HepG2 (cell line): ENCODE data around the gene ABCA2. TPM values are rescaled to one million over a fixed set of nuclear protein-coding genes. Genes with fewer than 3 reads are reported as not detected.

Source experiments
- DPF2 ChIP-seq: sonication (generic); formaldehyde crosslinking; IDR thresholded peaks from 2 replicates; pipeline ENCODE4 v1.4.0; 2020; ENCODE audit warnings: mild to moderate bottlenecking, low read depth, missing genetic modification reagents, borderline replicate concordance
- ERF ChIP-seq: IDR thresholded peaks from 2 replicates; pipeline ENCODE4 v1.6.1; 2018; ENCODE audit warnings: missing biosample characterization, missing genetic modification reagents
- GTF2F1 ChIP-seq: fragments of 150-350 bp; IDR thresholded peaks from 2 replicates; pipeline ENCODE4 v1.6.1; 2014; ENCODE audit warnings: low read length
- HDAC2 ChIP-seq: sonication (generic); formaldehyde crosslinking; IDR thresholded peaks from 2 replicates; pipeline ENCODE4 v1.4.0; 2020; ENCODE audit warnings: missing genetic modification reagents
- KDM5A ChIP-seq: fragments of 200-600 bp; sonication (generic); IDR thresholded peaks from 2 replicates; pipeline ENCODE4 v1.7.0; 2018; ENCODE audit warnings: antibody characterized with exemption, mild to moderate bottlenecking, low read length, borderline replicate concordance
- MEIS2 ChIP-seq: sonication (generic); formaldehyde crosslinking; IDR thresholded peaks from 2 replicates; pipeline ENCODE4 v1.9.0; 2021; ENCODE audit warnings: mild to moderate bottlenecking, missing genetic modification reagents
- MIXL1 ChIP-seq: IDR thresholded peaks from 2 replicates; pipeline ENCODE4 v1.6.1; 2016
- REXO4 ChIP-seq: sonication (generic); formaldehyde crosslinking; IDR thresholded peaks from 2 replicates; pipeline ENCODE4 v1.8.0; 2022; ENCODE audit warnings: missing genetic modification reagents, mild to moderate bottlenecking, borderline replicate concordance
- SNAPC2 ChIP-seq: sonication (generic); formaldehyde crosslinking; IDR thresholded peaks from 2 replicates; pipeline ENCODE4 v1.8.1; 2022; ENCODE audit warnings: mild to moderate bottlenecking, missing genetic modification reagents
- ZBTB20 ChIP-seq: sonication (generic); formaldehyde crosslinking; IDR thresholded peaks from 2 replicates; pipeline ENCODE4 v1.8.1; 2023; ENCODE audit warnings: missing genetic modification reagents, low read depth, mild to moderate bottlenecking, borderline replicate concordance
- ZFYVE20 ChIP-seq: sonication (generic); formaldehyde crosslinking; IDR thresholded peaks from 2 replicates; pipeline ENCODE4 v1.8.0; 2023; ENCODE audit warnings: low read depth, mild to moderate bottlenecking, moderate library complexity, missing genetic modification reagents, borderline replicate concordance
- ZNF224 ChIP-seq: sonication (generic); formaldehyde crosslinking; IDR thresholded peaks from 2 replicates; pipeline ENCODE4 v1.5.0; 2020; ENCODE audit warnings: mild to moderate bottlenecking, missing genetic modification reagents
- ZNF570 ChIP-seq: sonication (generic); formaldehyde crosslinking; IDR thresholded peaks from 2 replicates; pipeline ENCODE4 v1.4.0; 2020; ENCODE audit warnings: mild to moderate bottlenecking, missing genetic modification reagents, borderline replicate concordance
- ZNF572 ChIP-seq: sonication (generic); formaldehyde crosslinking; IDR thresholded peaks from 2 replicates; pipeline ENCODE4 v1.5.1; 2020; ENCODE audit warnings: mild to moderate bottlenecking, missing genetic modification reagents
- ZNF598 ChIP-seq: sonication (generic); formaldehyde crosslinking; IDR thresholded peaks from 2 replicates; pipeline ENCODE4 v1.5.1; 2020; ENCODE audit warnings: mild to moderate bottlenecking, missing genetic modification reagents, borderline replicate concordance
- ZNF7 ChIP-seq: IDR thresholded peaks from 2 replicates; pipeline ENCODE4 v1.6.1; 2016; ENCODE audit warnings: missing biosample characterization, missing genetic modification reagents
- polyA plus RNA-seq, 8 experiments: library from polyadenylated mRNA; depleted of rRNA in 3 of 8; stranded (reverse) in 7 of 8; unstranded in 1 of 8; fragments of >200 nt; fragmentation: Illumina TruSeq in 4 of 8; extraction: Trizol in 4 of 8; gene quantifications; 2 replicates each; pipeline versions ENCODE4 v1.2.1 to v1.2.3, GENCODE V29; 2011 to 2016; ENCODE audit warnings: low read depth in 4 of 8, missing spikeins in 1 of 8, mixed read lengths in 1 of 8; ENCODE audit not compliant: insufficient read depth in 1 of 8
- total RNA-seq, 5 experiments: library from RNA; depleted of rRNA; stranded (reverse); fragments of >200 nt; fragmentation: Illumina TruSeq; extraction: Trizol; gene quantifications; 2 replicates each; pipeline ENCODE4 v1.2.3, GENCODE V29; 2016; ENCODE audit warnings: low read depth in 1 of 5
- TF ChIP-seq, protein P1 (sequence below): sonication (generic); formaldehyde crosslinking; IDR thresholded peaks from 2 replicates; pipeline ENCODE4 v1.5.0; 2020; ENCODE audit warnings: missing genetic modification reagents, mild to moderate bottlenecking, borderline replicate concordance
- TF ChIP-seq, protein P2 (sequence below): sonication (generic); formaldehyde crosslinking; IDR thresholded peaks from 2 replicates; pipeline ENCODE4 v1.4.0; 2020; ENCODE audit warnings: low read depth, mild to moderate bottlenecking, missing genetic modification reagents
- TF ChIP-seq, protein P3 (sequence below): sonication (generic); formaldehyde crosslinking; IDR thresholded peaks from 2 replicates; pipeline ENCODE4 v1.5.1; 2020; ENCODE audit warnings: mild to moderate bottlenecking, missing genetic modification reagents, borderline replicate concordance
- TF ChIP-seq, protein P4 (sequence below): sonication (generic); formaldehyde crosslinking; IDR thresholded peaks from 2 replicates; pipeline ENCODE4 v1.8.0; 2022; ENCODE audit warnings: low read depth, missing genetic modification reagents

The ABCA2 gene
- total and polyA plus RNA-seq, 2 of the 13 experiments (the other 11 are each of a cell fraction or from before 2014, with no cell fraction given): 2.9 to 19.2 TPM

DNA sequence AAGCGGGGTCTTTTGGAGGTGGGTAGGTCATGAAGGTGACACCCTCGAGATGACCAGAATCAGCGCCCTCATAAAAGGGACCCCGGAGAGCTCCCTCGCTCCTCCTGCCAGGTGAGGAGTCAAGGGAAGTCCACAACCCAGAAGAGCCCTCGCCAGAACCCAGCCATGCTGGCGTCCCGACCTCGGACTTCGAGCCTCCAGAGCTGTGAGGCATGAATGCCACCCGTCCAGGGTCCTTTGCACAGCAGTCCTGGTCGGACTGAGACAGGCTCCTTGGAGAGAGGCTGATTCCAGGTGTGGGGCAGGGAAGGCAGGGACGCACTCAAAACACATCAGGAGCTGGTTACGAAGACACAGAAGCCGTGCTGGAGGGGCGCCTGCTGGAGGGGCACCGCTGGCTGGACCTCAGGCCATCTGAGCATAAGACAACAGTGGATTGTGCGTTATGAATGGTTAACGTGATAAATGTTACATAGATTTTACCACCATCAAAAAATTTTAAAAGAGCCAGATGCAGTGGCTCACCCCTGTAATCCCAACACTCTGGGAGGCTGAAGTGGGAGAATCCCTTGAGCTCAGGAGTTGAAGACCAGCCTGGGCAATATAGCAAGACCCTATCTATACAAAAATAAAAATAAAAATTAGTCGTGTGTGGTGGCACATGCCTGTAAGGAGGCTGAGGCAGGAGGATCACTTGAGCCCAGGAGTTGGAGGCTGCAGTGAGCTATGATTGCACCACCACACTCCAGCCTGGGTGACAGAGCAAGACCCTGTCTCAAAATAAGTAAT is 26.0 kb downstream of the ABCA2 start (continued):
- TF ChIP-seq HDAC2 (CRISPR knock-in tag) (0 out of 2 replicates have a peak, but pooled peaks have one; percentile 13), ZNF570 (no peak), SNAPC2 (CRISPR knock-in tag) (no peak), ZFYVE20 (CRISPR knock-in tag) (no peak), ZBTB20 (no peak), KDM5A (no peak), REXO4 (CRISPR knock-in tag) (no peak), ZNF572 (0 out of 2 replicates have a peak, but pooled peaks have one; percentile 36), ZNF598 (CRISPR knock-in tag) (peak; percentile 54; the same call in 1 of the 2 replicates), MIXL1 (CRISPR knock-in tag) (no peak), GTF2F1 (no peak), ERF (CRISPR knock-in tag) (0 out of 2 replicates have a peak, but pooled peaks have one; percentile 44), MEIS2 (CRISPR knock-in tag) (no peak), ZNF224 (CRISPR knock-in tag) (no peak), DPF2 (CRISPR knock-in tag) (0 out of 2 replicates have a peak, but pooled peaks have one; percentile 25), ZNF7 (CRISPR knock-in tag) (no peak)
- TF ChIP-seq, protein P1, sequence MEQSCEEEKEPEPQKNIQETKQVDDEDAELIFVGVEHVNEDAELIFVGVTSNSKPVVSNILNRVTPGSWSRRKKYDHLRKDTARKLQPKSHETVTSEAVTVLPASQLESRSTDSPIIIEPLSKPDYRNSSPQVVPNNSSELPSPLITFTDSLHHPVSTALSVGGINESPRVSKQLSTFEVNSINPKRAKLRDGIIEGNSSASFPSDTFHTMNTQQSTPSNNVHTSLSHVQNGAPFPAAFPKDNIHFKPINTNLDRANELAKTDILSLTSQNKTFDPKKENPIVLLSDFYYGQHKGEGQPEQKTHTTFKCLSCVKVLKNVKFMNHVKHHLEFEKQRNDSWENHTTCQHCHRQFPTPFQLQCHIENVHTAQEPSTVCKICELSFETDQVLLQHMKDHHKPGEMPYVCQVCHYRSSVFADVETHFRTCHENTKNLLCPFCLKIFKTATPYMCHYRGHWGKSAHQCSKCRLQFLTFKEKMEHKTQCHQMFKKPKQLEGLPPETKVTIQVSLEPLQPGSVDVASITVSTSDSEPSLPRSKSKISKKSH: no peak; the same call in 1 of the 2 replicates
- TF ChIP-seq, protein P2, sequence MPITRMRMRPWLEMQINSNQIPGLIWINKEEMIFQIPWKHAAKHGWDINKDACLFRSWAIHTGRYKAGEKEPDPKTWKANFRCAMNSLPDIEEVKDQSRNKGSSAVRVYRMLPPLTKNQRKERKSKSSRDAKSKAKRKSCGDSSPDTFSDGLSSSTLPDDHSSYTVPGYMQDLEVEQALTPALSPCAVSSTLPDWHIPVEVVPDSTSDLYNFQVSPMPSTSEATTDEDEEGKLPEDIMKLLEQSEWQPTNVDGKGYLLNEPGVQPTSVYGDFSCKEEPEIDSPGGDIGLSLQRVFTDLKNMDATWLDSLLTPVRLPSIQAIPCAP (CRISPR knock-in tag): no peak
- TF ChIP-seq, protein P3, sequence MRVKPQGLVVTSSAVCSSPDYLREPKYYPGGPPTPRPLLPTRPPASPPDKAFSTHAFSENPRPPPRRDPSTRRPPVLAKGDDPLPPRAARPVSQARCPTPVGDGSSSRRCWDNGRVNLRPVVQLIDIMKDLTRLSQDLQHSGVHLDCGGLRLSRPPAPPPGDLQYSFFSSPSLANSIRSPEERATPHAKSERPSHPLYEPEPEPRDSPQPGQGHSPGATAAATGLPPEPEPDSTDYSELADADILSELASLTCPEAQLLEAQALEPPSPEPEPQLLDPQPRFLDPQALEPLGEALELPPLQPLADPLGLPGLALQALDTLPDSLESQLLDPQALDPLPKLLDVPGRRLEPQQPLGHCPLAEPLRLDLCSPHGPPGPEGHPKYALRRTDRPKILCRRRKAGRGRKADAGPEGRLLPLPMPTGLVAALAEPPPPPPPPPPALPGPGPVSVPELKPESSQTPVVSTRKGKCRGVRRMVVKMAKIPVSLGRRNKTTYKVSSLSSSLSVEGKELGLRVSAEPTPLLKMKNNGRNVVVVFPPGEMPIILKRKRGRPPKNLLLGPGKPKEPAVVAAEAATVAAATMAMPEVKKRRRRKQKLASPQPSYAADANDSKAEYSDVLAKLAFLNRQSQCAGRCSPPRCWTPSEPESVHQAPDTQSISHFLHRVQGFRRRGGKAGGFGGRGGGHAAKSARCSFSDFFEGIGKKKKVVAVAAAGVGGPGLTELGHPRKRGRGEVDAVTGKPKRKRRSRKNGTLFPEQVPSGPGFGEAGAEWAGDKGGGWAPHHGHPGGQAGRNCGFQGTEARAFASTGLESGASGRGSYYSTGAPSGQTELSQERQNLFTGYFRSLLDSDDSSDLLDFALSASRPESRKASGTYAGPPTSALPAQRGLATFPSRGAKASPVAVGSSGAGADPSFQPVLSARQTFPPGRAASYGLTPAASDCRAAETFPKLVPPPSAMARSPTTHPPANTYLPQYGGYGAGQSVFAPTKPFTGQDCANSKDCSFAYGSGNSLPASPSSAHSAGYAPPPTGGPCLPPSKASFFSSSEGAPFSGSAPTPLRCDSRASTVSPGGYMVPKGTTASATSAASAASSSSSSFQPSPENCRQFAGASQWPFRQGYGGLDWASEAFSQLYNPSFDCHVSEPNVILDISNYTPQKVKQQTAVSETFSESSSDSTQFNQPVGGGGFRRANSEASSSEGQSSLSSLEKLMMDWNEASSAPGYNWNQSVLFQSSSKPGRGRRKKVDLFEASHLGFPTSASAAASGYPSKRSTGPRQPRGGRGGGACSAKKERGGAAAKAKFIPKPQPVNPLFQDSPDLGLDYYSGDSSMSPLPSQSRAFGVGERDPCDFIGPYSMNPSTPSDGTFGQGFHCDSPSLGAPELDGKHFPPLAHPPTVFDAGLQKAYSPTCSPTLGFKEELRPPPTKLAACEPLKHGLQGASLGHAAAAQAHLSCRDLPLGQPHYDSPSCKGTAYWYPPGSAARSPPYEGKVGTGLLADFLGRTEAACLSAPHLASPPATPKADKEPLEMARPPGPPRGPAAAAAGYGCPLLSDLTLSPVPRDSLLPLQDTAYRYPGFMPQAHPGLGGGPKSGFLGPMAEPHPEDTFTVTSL (CRISPR knock-in tag): no peak
- TF ChIP-seq, protein P4, sequence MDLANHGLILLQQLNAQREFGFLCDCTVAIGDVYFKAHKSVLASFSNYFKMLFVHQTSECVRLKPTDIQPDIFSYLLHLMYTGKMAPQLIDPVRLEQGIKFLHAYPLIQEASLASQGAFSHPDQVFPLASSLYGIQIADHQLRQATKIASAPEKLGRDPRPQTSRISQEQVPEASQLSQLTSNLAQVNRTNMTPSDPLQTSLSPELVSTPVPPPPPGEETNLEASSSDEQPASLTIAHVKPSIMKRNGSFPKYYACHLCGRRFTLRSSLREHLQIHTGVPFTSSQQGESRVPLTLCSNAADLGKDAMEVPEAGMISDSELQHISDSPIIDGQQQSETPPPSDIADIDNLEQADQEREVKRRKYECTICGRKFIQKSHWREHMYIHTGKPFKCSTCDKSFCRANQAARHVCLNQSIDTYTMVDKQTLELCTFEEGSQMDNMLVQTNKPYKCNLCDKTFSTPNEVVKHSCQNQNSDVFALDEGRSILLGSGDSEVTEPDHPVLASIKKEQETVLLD: no peak
